ENCODE data around the gene RNU2-63P.

DNA sequence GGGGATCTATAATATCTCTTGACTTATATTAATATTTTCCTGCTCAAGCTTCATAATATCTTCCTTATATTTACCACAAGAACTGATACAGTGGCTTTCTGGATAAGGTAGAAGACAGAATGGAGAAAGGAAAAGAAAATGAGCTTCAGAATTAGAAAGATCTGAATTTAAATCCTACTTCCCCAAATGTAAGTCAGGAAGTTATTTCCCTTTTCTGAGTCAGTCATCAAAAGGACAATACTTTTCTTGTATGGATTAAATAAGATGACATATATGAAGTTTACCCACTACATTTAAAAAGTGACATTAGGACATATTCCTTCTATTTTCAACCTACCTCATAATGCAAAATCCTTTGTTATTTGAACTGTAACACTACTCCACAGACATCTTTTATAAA lies 20.3 kb upstream of the RNU2-63P start:
- TF ChIP-seq, protein P1, sequence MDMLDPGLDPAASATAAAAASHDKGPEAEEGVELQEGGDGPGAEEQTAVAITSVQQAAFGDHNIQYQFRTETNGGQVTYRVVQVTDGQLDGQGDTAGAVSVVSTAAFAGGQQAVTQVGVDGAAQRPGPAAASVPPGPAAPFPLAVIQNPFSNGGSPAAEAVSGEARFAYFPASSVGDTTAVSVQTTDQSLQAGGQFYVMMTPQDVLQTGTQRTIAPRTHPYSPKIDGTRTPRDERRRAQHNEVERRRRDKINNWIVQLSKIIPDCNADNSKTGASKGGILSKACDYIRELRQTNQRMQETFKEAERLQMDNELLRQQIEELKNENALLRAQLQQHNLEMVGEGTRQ (CRISPR knock-in tag; IDR thresholded peaks at IDR 0.05), result no peak
- no peak for TF ChIP-seq ATF3 (CRISPR knock-in tag; conservative IDR thresholded peaks at IDR 0.05)
- TF ChIP-seq CTCF (IDR thresholded peaks at IDR 0.05), result no peak
- no peak for TF ChIP-seq ZMAT4 (CRISPR knock-in tag; IDR thresholded peaks at IDR 0.05)
- no peak for TF ChIP-seq EMX1 (CRISPR knock-in tag; IDR thresholded peaks at IDR 0.05)
- no peak for TF ChIP-seq JUN (CRISPR knock-in tag; IDR thresholded peaks at IDR 0.05)
- TF ChIP-seq PREB (CRISPR knock-in tag; IDR thresholded peaks at IDR 0.05; ENCODE audit: borderline replicate concordance), result no peak
- TF ChIP-seq, protein P2, sequence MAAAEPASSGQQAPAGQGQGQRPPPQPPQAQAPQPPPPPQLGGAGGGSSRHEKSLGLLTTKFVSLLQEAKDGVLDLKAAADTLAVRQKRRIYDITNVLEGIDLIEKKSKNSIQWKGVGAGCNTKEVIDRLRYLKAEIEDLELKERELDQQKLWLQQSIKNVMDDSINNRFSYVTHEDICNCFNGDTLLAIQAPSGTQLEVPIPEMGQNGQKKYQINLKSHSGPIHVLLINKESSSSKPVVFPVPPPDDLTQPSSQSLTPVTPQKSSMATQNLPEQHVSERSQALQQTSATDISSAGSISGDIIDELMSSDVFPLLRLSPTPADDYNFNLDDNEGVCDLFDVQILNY (CRISPR knock-in tag; IDR thresholded peaks at IDR 0.05), result no peak
- no peak for TF ChIP-seq CBFB (CRISPR knock-in tag; IDR thresholded peaks at IDR 0.05; ENCODE audit: low read depth)
- TF ChIP-seq, protein P3, sequence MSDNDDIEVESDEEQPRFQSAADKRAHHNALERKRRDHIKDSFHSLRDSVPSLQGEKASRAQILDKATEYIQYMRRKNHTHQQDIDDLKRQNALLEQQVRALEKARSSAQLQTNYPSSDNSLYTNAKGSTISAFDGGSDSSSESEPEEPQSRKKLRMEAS (CRISPR knock-in tag; IDR thresholded peaks at IDR 0.05), result no peak
